Measurements from ENCODE around the gene HTRA3. TPM values are rescaled to one million over a fixed set of nuclear protein-coding genes. Genes with fewer than 3 reads are reported as not detected.

Gene HTRA3
- total RNA-seq, 2 donors from 2014 or later, result 33.8 to 124 TPM

GRCh38 chr4:8228319-8229250 is 41.0 kb upstream of the HTRA3 start:
- Histone ChIP-seq H3K27me3 (no peaks in the 10 kb centered on the region), H3K4me3 (no peak overlapping the region), H3K4me1 (peaks cover 0 to 17% of the 10 kb centered on the region in 2 donors), H3K9me3 (no peaks in the 10 kb centered on the region), H3K36me3 (peaks cover 8% of the 10 kb centered on the region), H3K27ac (no peak overlapping the region)
- no peak for TF ChIP-seq CTCF (IDR thresholded peaks at IDR 0.05)
- peak; percentile 76 for DNase-seq (ENCODE audit: low spot score)

DNA sequence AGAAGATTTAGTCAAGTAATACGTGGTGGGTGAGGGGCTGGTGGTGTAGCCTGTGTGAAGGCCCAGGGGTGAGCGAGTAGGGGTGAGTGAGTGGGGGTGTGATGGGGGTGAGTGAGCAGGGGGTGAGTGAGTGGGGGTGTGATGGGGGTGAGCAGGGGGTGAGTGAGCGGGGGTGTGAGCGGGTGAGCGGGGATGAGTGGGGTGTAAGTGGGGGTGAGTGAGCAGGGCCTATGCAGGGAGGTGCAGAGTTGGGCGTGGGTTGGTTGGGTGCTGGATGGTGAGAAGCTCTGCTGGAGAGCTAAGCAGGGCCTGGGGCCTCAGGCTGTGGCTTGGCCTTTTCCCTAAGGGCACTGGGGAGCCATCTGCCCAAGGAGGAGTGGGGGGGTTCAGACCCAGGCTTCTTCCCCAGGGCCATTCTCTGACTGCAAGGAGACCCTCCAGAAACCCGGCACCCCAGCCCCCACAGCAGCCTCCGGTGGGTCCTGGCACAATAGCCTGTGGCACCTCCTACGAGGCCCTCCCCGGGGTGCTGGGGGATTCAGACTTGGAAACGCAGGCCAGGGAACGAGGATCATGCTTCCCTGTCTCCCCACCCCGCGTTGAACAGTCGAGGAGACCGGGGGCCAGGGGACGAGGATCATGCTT is 40.1 kb upstream of the HTRA3 start:
- Histone ChIP-seq H3K36me3 (peaks cover 8% of the 10 kb centered on the region), H3K27me3 (no peaks in the 10 kb centered on the region), H3K4me1 (peaks cover 0 to 17% of the 10 kb centered on the region in 2 donors), H3K4me3 (no peak overlapping the region), H3K27ac (no peak overlapping the region), H3K9me3 (no peaks in the 10 kb centered on the region)
- DNase-seq (ENCODE audit: low spot score), result no peak
- TF ChIP-seq CTCF (IDR thresholded peaks at IDR 0.05), result no peak

GRCh38 chr4:8230033-8230432 is 39.5 kb upstream of the HTRA3 start:
- Histone ChIP-seq H3K4me3 (no peak overlapping the region), H3K27me3 (no peaks in the 10 kb centered on the region), H3K4me1 (peaks cover 0 to 17% of the 10 kb centered on the region in 2 donors), H3K36me3 (peaks cover 8% of the 10 kb centered on the region), H3K27ac (no peak overlapping the region), H3K9me3 (no peaks in the 10 kb centered on the region)
- no peak for TF ChIP-seq CTCF (IDR thresholded peaks at IDR 0.05)
- DNase-seq (ENCODE audit: low spot score), result no peak

GRCh38 chr4:8230891-8231290 is 38.7 kb upstream of the HTRA3 start:
- DNase-seq (ENCODE audit: low spot score), result no peak
- H3K4me1 ChIP-seq, result peaks cover 0 to 17% of the 10 kb centered on the region in 2 donors

GRCh38 chr4:8231551-8232049 is 38.0 kb upstream of the HTRA3 start:
- Histone ChIP-seq H3K27me3 (no peaks in the 10 kb centered on the region), H3K36me3 (peaks cover 8% of the 10 kb centered on the region), H3K4me1 (peaks cover 0 to 17% of the 10 kb centered on the region in 2 donors), H3K9me3 (no peaks in the 10 kb centered on the region), H3K27ac (no peak overlapping the region), H3K4me3 (no peak overlapping the region)
- no peak for TF ChIP-seq CTCF (IDR thresholded peaks at IDR 0.05)
- DNase-seq (ENCODE audit: low spot score), result no peak

More at GRCh38 chr4:8230891-8231290, 38.7 kb upstream of the HTRA3 start:
- Histone ChIP-seq H3K27me3 (no peaks in the 10 kb centered on the region), H3K9me3 (no peaks in the 10 kb centered on the region), H3K36me3 (peaks cover 8% of the 10 kb centered on the region), H3K4me3 (no peak overlapping the region), H3K27ac (no peak overlapping the region)
- TF ChIP-seq CTCF (IDR thresholded peaks at IDR 0.05), result no peak
